HG03108 (cell line): ENCODE results near the gene TRAF1.
A peak's percentile ranks its signal among the peaks of the same experiment; 100 is the strongest.

Experiments used
- ATAC-seq: cut with Tn5 transposase; IDR thresholded peaks from one replicate; pipeline ENCODE4 v1.9.1; 2021; ENCODE audit warnings: moderate library complexity; ENCODE audit not compliant: unreplicated experiment

The TRAF1 gene

GRCh38 chr9:120890320-120891244 lies 36.0 kb downstream of the TRAF1 start:
- ATAC-seq, result no peak

- no peak for ATAC-seq
Measured at GRCh38 chr9:120889606-120890271, 36.9 kb downstream of the TRAF1 start.

DNA sequence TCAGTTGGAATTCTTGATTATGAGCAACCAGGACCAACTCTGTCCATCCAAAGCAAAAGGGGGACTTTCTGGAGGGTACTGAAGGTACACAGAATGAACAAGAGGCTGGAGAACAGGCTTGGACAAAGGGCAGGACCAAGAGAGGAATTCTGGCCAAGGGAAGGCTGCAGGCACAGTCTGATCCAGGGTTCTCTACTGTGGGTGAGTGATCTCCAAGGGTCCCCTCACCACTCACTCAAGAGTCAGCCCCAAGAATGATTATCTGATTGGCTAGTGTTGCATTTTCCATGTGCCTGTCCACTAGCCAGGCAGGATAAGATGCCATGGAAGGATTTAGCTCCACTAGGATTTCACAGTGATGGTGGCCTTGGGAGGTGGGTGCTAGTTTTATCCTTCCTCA lies 38.0 kb downstream of the TRAF1 start:
- ATAC-seq, result no peak

DNA sequence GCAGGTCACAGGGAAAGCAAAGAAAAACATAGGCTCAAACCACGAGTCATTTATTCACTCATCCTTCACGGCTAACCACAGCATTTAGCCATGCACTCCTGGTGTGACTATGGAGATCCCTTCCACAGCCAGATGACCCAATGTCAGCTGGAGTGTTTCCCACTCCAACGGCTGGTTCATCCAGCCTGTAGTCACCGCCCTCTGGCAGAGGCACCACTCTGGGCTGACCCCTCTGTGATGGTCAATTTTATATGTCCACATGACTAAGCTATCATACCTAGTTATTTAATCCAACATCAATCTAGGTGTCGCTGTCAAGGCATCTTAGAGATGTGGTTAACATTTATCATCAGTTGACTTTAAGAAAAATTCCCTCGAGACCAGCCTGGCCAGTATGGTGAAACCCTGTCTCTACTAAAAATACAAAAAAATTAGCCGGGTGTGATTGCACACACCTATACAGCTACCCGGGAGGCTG lies 40.1 kb downstream of the TRAF1 start:
- no peak for ATAC-seq

- ATAC-seq, result no peak
Measured at GRCh38 chr9:120885958-120886357, 40.6 kb downstream of the TRAF1 start.

DNA sequence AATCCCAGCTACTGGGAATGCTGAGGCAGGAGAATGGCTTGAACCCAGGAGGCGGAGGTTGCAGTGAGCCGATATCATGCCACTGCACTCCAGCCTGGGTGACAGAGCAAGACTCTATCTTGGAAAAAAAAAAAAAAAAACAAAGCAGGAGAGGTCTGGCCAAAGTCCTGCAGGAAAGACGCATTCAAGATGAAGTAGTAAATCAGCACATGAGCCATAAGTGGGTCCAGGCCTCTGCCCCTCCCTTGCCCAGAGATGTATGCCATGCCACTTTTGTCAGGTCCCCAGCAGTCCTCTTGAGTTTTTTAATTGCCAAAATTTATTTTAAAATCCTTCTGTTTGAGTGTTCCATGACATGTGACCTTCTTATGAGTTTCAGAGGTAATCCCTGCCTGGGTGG lies 41.1 kb downstream of the TRAF1 start:
- no peak for ATAC-seq

DNA sequence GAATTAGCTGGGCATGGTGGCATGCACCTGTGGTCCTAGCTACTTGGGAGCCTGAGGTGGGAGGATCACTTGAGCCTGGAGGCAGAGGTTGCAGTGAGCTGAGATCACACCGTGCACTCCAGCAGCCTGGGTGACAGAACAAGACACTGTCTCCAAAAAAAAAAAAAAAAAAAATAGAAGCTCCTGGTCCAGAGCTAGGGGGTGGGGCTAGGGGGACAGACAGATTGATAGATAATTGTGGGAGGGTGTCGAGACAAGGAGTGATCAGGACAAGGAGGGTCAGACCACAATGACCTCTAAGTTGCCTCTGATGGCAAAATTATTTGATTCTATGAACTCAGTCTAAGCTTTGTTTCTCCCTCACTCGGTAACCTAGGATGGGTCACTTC lies 43.0 kb downstream of the TRAF1 start:
- no peak for ATAC-seq

- ATAC-seq, result no peak
Measured at GRCh38 chr9:120882935-120883607, 43.5 kb downstream of the TRAF1 start.

- ATAC-seq, result no peak
Measured at GRCh38 chr9:120879446-120879845, 47.1 kb downstream of the TRAF1 start.

GRCh38 chr9:120878188-120879130 lies 48.1 kb downstream of the TRAF1 start:
- ATAC-seq, result no peak

- peak; percentile 29 for ATAC-seq
Measured at GRCh38 chr9:120877276-120878034, 49.1 kb downstream of the TRAF1 start.

DNA sequence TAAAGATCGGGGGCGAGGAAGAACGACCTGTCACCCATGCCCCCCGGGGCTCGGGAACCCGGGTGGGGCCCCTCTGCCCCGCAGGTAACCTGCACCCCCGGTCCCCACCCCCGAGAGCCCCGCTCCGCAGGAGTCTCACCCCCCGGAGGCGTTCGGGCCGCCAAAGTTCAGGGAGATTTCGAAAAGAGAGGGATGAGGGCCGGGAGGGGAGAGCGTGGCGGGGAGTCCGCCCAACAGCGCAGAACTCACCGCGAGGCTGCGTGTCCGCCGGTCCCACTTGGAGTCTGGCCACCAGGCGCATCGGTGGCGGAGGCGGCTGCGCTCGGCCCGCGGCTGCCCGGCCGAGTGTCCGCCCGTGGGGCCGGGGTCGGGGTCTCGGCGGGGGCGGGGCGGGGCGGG lies 49.8 kb downstream of the TRAF1 start, which contains the start of gene PHF19:
TSS of gene PHF19 (minus strand) at position 347 of the 399 bp plus-strand sequence. CDS start 2,447 bp downstream, outside the sequence.
- ATAC-seq, result no peak

DNA sequence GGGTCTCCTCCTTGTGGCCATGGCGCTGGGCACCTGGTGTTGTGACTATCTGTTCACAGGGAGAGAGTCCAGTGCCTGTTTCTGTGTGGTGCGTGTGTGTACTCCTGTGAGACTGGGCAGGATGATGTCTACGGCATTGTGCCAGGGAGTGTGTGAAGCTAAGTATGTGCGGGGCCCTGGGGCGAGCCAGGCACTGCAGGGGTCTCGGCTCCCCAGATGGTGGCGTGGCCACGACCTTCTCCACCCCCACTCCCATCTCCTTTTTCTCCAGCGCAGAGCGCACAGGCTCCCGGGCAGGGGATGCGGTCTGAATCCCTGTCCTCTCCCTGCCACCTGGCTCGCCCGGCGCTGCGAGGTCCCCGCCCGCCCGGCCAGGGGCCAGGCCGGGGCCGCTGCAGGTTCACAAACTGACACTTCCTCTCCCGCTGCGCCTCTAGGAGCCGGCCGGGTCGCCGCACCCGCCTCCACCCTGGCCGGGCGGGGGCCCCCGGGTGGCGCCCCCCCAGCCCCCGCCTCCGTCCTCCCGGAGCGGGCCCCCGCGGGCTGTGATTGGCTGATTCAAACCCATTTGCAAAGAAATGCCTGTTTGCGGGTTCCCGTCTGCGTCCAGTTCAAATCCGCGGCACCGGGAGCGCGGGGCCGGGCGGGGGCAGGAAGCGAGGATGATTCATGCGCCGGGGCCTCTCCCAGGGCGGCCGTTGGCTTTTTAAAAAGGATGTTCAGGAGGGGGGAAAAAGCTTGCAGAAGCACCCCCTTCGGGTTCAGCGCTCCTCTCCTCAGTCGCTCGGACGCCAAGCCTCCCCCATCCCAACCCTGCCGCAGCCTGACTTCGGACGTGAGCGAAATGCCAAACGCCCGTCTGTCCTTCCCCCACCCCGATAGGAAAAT lies 50.4 kb downstream of the TRAF1 start:
- peak; percentile 56 for ATAC-seq

DNA sequence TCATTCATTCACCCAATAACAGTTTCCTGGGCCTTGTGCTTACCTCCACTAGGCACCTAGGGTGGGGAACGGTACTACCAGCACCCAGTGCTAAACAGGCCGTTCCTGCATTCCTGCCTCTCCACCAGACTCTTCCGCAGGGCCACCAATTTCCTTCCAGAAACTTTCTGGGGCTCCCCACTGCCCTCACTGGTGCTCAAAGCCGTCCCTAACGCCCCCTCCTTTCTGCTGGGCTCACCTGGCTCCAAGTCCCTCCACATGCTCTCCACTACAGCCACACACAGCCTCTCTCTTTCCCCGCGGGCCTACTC lies 51.0 kb downstream of the TRAF1 start:
- ATAC-seq, result no peak

DNA sequence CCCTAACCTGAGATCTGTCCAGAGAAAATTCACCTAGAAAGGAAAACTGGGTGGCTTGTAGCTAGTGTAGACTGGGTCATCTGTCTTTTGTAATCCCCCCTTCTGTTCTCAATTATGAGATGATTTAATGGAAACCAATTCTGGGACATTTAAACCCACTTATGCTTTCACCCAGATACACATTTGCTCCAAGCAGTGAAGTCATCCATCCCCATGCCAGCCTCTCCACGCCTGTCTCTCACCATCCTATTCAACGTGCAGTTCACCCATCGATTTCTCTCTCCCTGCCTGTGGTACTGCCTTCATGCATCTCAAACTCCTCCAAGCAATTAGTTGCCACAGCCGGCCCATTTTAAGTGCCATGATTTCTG lies 51.4 kb downstream of the TRAF1 start:
- ATAC-seq, result no peak

DNA sequence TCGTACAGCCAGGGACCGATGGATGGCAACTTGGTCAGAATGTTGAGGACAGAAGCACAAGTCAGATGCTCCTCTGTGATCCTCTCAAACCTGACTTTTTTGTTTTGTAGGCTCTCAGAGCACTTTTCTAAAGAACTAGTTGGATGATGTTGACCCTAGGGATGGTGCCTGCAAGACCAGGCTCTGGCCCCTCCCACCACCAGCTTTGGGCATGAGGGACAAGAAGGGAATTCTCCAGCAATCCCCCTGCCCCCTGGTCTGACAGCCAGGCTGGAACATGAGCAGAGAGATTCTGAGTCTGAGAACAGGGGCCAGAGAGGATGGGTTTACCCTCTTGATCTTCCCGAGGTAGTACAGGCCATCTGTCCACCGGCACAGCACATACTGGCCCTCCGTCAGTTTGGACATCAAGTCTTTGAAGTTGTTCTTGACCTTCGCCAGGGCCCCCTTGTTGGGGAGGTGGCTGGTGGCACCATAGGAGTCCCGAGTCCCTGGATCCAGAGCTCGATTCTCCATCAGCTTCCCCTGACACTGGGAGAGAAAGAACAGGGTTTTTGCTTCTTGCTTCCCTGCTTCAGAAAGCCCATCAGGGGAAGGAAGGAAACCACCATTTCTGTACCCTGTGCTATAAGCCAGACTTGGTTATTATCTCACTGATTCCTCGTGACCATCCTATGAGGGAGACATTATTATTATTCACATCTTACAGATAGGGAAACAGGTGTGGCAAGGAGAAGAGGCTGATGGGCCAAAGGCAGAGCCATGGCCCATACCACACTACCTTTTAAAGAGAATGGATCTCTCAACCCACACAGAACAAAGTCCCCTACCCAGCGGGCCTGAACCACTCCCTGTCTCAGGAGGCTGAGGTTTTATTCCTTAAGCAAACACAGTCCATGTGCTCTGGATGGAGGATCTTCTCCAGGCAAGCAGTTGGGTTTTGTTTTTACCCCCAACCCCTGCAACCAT lies 52.1 kb downstream of the TRAF1 start:
- ATAC-seq, result no peak

- ATAC-seq, result no peak
Measured at GRCh38 chr9:120873512-120873911, 53.1 kb downstream of the TRAF1 start.
